Lung microvascular endothelial cell (primary cell): ENCODE data around the gene IRF1. TPM values are rescaled to one million over a fixed set of nuclear protein-coding genes. Genes with fewer than 3 reads are reported as not detected.
"Not testable (repeated sequence)": the region's sequence is repeated elsewhere in the genome, so short reads cannot be mapped to it uniquely, and the experiment has no call there.

Experiments used
- DNase-seq, 2 donors: peaks; one replicate each; pipeline versions ENCODE4 v3.0.0 to v3.0.0-alpha.2; 2010; ENCODE audit warnings: low read depth in 2 of 2
- total RNA-seq: library from RNA; depleted of rRNA; stranded (reverse); fragments of >200 nt; gene quantifications from 2 replicates; pipeline ENCODE4 v1.2.1, GENCODE V29; 2014

The IRF1 gene
- total RNA-seq, 1 donor from 2014 or later: 16.1 TPM

- peak in 1 of 2 donors; percentile 96 for DNase-seq
Observed at GRCh38 chr5:132439521-132440089, 51.0 kb downstream of the IRF1 start.

- DNase-seq: no peak
Observed at GRCh38 chr5:132438917-132439316, 51.7 kb downstream of the IRF1 start.

GRCh38 chr5:132438267-132438645, 52.3 kb downstream of the IRF1 start:
- DNase-seq: not testable (repeated sequence)

- DNase-seq: peak in 1 of 2 donors; percentile 84
Observed at GRCh38 chr5:132437604-132438266, 52.8 kb downstream of the IRF1 start.

GRCh38 chr5:132436936-132437335, 53.6 kb downstream of the IRF1 start:
- no peak for DNase-seq

GRCh38 chr5:132435886-132436285, 54.7 kb downstream of the IRF1 start:
- no peak for DNase-seq

- DNase-seq: no peak
Observed at GRCh38 chr5:132435447-132435846, 55.1 kb downstream of the IRF1 start.

GRCh38 chr5:132434416-132435286, 55.9 kb downstream of the IRF1 start:
- DNase-seq: no peak

- no peak for DNase-seq
Observed at GRCh38 chr5:132433141-132433540, 57.4 kb downstream of the IRF1 start.

- no peak for DNase-seq
Observed at GRCh38 chr5:132431632-132432031, 58.9 kb downstream of the IRF1 start.

Other genes with a start within 250 kb of the IRF1 start
- 18.3 and 24.6 TPM in 2 replicates for gene PDLIM4, start 233.1 kb downstream of the IRF1 start, total RNA-seq
- 2.4 and 4.4 TPM in 2 replicates for gene SLC22A4, start 196.4 kb downstream of the IRF1 start, total RNA-seq
- gene SLC22A5, start 121.1 kb downstream of the IRF1 start, total RNA-seq: 3.4 and 4.1 TPM in 2 replicates
- not detected in 2 replicates for gene IL5, start 52.7 kb upstream of the IRF1 start, total RNA-seq
- 6.0 and 6.3 TPM in 2 replicates for gene RAD50, start 66.2 kb upstream of the IRF1 start, total RNA-seq
- gene IL13, start 167.4 kb upstream of the IRF1 start, total RNA-seq: not detected in 2 replicates
- not detected in 2 replicates for gene IL4, start 183.2 kb upstream of the IRF1 start, total RNA-seq
- gene KIF3A, start 246.8 kb upstream of the IRF1 start, total RNA-seq: 3.9 and 4.2 TPM in 2 replicates